Fibroblast of lung (primary cell): ENCODE results near the gene SLC16A10. TPM values are rescaled to one million over a fixed set of nuclear protein-coding genes. Genes with fewer than 3 reads are reported as not detected.

Experiments used
- DNase-seq, 2 donors: peaks; one replicate each; pipeline versions ENCODE4 v3.0.0 to v3.0.0-alpha.2; 2010; ENCODE audit warnings: low read depth in 2 of 2
- H2AFZ ChIP-seq: 2 replicates; pipeline ENCODE4 v1.5.1; 2012; ENCODE audit warnings: low read length, control low read depth, inconsistent platforms
- H3K27ac ChIP-seq: 2 replicates; pipeline ENCODE4 v1.5.1; 2011; ENCODE audit warnings: low read length, control low read depth; ENCODE audit not compliant: insufficient read depth
- H3K27me3 ChIP-seq: 2 replicates; pipeline ENCODE4 v1.5.1; 2011; ENCODE audit warnings: mild to moderate bottlenecking, low read length; ENCODE audit not compliant: control insufficient read depth, insufficient read depth
- H3K36me3 ChIP-seq: 2 replicates; pipeline ENCODE4 v1.5.1; 2011; ENCODE audit warnings: low read length; ENCODE audit not compliant: control insufficient read depth, insufficient read depth
- H3K4me1 ChIP-seq: 2 replicates; pipeline ENCODE4 v1.5.1; 2011; ENCODE audit warnings: low read length; ENCODE audit not compliant: control insufficient read depth, insufficient read depth; ENCODE audit errors: extremely low read depth
- H3K4me2 ChIP-seq: 2 replicates; pipeline ENCODE4 v1.5.1; 2011; ENCODE audit warnings: low read length, control low read depth; ENCODE audit not compliant: insufficient read depth; ENCODE audit errors: extremely low read depth
- H3K4me3 ChIP-seq, 4 experiments: fragments of 200-600 bp in 1 of 4; sonication (generic) in 1 of 4; replicated peaks in 1 of 4; 2 replicates each; pipeline ENCODE4 v1.5.1; 2011 to 2016; ENCODE audit warnings: low read length in 4 of 4, low read depth in 3 of 4, mild to moderate bottlenecking in 3 of 4, control low read depth in 2 of 4, inconsistent platforms in 1 of 4, mixed read lengths in 1 of 4; ENCODE audit not compliant: insufficient read depth in 1 of 4; ENCODE audit errors: control extremely low read depth in 1 of 4
- H3K79me2 ChIP-seq: 2 replicates; pipeline ENCODE4 v1.5.1; 2012; ENCODE audit warnings: mild to moderate bottlenecking, low read length, inconsistent platforms; ENCODE audit not compliant: control insufficient read depth, insufficient read depth
- H3K9ac ChIP-seq: 2 replicates; pipeline ENCODE4 v1.5.1; 2011; ENCODE audit warnings: mild to moderate bottlenecking, low read length, control low read depth; ENCODE audit not compliant: insufficient read depth
- H3K9me3 ChIP-seq: 2 replicates; pipeline ENCODE4 v1.5.1; 2012; ENCODE audit warnings: low read depth, low read length; ENCODE audit not compliant: control insufficient read depth, insufficient read depth
- H4K20me1 ChIP-seq: 2 replicates; pipeline ENCODE4 v1.5.1; 2011; ENCODE audit warnings: low read length; ENCODE audit not compliant: control insufficient read depth, insufficient read depth; ENCODE audit errors: extremely low read depth
- EZH2 ChIP-seq: IDR thresholded peaks from 2 replicates; pipeline ENCODE4 v1.5.1; 2012; ENCODE audit warnings: low read length, control low read depth, mild to moderate bottlenecking; ENCODE audit errors: missing control alignments
- polyA plus RNA-seq, 2 donors: library from polyadenylated mRNA; depleted of rRNA in 1 of 2; stranded (reverse) in 1 of 2; unstranded in 1 of 2; fragments of >200 nt; gene quantifications; 2 replicates each; pipeline ENCODE4 v1.2.1, GENCODE V29; 2011 to 2012; ENCODE audit warnings: missing spikeins in 1 of 2
- total RNA-seq: library from RNA; depleted of rRNA; stranded (reverse); fragments of >200 nt; gene quantifications from 2 replicates; pipeline ENCODE4 v1.2.1, GENCODE V29; 2014
- TF ChIP-seq, protein P1 (sequence below), 2 donors: IDR thresholded peaks in 1 of 2; conservative IDR thresholded peaks in 1 of 2; 1 replicate in 1 of 2; 2 replicates in 1 of 2; pipeline ENCODE4 v1.5.1; 2011 to 2012; ENCODE audit warnings: low read length in 2 of 2, control low read depth in 1 of 2, inconsistent platforms in 1 of 2, low read depth in 1 of 2, mild to moderate bottlenecking in 1 of 2

The SLC16A10 gene
- total and polyA plus RNA-seq, 2 donors (not counting 1 experiment from before 2014, with no cell fraction given) = not detected

GRCh38 chr6:111114087-111114443, 26.8 kb downstream of the SLC16A10 start:
- H3K9me3 ChIP-seq = no peaks in the 10 kb centered on the region
- TF ChIP-seq EZH2 = no peak
- TF ChIP-seq, protein P1, sequence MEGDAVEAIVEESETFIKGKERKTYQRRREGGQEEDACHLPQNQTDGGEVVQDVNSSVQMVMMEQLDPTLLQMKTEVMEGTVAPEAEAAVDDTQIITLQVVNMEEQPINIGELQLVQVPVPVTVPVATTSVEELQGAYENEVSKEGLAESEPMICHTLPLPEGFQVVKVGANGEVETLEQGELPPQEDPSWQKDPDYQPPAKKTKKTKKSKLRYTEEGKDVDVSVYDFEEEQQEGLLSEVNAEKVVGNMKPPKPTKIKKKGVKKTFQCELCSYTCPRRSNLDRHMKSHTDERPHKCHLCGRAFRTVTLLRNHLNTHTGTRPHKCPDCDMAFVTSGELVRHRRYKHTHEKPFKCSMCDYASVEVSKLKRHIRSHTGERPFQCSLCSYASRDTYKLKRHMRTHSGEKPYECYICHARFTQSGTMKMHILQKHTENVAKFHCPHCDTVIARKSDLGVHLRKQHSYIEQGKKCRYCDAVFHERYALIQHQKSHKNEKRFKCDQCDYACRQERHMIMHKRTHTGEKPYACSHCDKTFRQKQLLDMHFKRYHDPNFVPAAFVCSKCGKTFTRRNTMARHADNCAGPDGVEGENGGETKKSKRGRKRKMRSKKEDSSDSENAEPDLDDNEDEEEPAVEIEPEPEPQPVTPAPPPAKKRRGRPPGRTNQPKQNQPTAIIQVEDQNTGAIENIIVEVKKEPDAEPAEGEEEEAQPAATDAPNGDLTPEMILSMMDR (conservative IDR thresholded peaks at IDR 0.05 in 1 of 2, IDR thresholded peaks at IDR 0.05 in 1 of 2; ENCODE audit: low read depth in 1 of 2, low read length in 2 of 2) = no peak
- H3K4me1 ChIP-seq = no peaks in the 10 kb centered on the region
- H3K79me2 ChIP-seq = no peaks in the 10 kb centered on the region
- H2AFZ ChIP-seq = no peak overlapping the region
- no peaks in the 10 kb centered on the region for H3K27me3 ChIP-seq
- H3K36me3 ChIP-seq = no peaks in the 10 kb centered on the region
- no peak overlapping the region for H3K4me3 ChIP-seq
- no peak overlapping the region for H3K27ac ChIP-seq
- peak in 1 of 2 donors; percentile 43 for DNase-seq
- no peak overlapping the region for H3K9ac ChIP-seq
- no peaks in the 10 kb centered on the region for H4K20me1 ChIP-seq
- no peak overlapping the region for H3K4me2 ChIP-seq

DNA sequence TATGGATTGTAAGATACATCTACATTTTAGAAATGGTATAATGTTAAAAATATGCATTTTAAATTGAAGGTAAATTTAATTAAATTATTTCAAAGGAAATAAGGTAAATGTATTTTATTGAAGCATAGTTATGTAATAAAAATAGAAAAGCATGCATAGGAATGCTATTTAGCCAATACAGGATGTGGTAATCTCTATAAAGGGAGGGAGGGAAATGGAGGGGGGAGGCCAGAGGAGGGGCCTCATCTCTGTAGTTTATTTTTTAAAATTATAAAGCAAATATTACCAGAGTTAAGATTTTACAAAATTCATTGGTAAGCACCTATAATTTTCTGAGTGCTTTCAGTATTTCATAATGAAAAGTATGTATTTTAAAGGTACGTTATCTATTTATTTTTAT, 27.2 kb downstream of the SLC16A10 start:
- H3K4me2 ChIP-seq = no peak overlapping the region
- H3K79me2 ChIP-seq = no peaks in the 10 kb centered on the region

GRCh38 chr6:111118826-111119225, 31.5 kb downstream of the SLC16A10 start:
- Histone ChIP-seq H3K9me3 (no peaks in the 10 kb centered on the region), H3K36me3 (no peaks in the 10 kb centered on the region), H4K20me1 (no peaks in the 10 kb centered on the region), H3K4me2 (no peak overlapping the region), H3K9ac (no peak overlapping the region), H3K79me2 (no peaks in the 10 kb centered on the region), H3K27me3 (no peaks in the 10 kb centered on the region), H3K27ac (no peak overlapping the region), H3K4me3 (no peak overlapping the region), H2AFZ (no peak overlapping the region), H3K4me1 (no peaks in the 10 kb centered on the region)
- TF ChIP-seq, protein P1 (conservative IDR thresholded peaks at IDR 0.05 in 1 of 2, IDR thresholded peaks at IDR 0.05 in 1 of 2; ENCODE audit: low read depth in 1 of 2, low read length in 2 of 2) = no peak
- no peak for TF ChIP-seq EZH2
- no peak for DNase-seq

More for the DNA sequence above, 27.2 kb downstream of the SLC16A10 start:
- no peaks in the 10 kb centered on the region for H3K9me3 ChIP-seq
- no peaks in the 10 kb centered on the region for H4K20me1 ChIP-seq
- H3K4me3 ChIP-seq = no peak overlapping the region
- H2AFZ ChIP-seq = no peak overlapping the region
- no peak overlapping the region for H3K9ac ChIP-seq
- no peaks in the 10 kb centered on the region for H3K36me3 ChIP-seq
- no peak for TF ChIP-seq EZH2
- TF ChIP-seq, protein P1 (conservative IDR thresholded peaks at IDR 0.05 in 1 of 2, IDR thresholded peaks at IDR 0.05 in 1 of 2; ENCODE audit: low read depth in 1 of 2, low read length in 2 of 2) = no peak
- peak in 1 of 2 donors; percentile 23 for DNase-seq
- H3K4me1 ChIP-seq = no peaks in the 10 kb centered on the region
- H3K27me3 ChIP-seq = no peaks in the 10 kb centered on the region
- H3K27ac ChIP-seq = no peak overlapping the region
